ENCODE results near the gene FMN2. TPM values are rescaled to one million over a fixed set of nuclear protein-coding genes. Genes with fewer than 3 reads are reported as not detected.

FMN2 gene
- polyA plus RNA-seq, 12 donors = 0.30 to 1.4 (median 0.64) TPM; not detected in 2

DNA sequence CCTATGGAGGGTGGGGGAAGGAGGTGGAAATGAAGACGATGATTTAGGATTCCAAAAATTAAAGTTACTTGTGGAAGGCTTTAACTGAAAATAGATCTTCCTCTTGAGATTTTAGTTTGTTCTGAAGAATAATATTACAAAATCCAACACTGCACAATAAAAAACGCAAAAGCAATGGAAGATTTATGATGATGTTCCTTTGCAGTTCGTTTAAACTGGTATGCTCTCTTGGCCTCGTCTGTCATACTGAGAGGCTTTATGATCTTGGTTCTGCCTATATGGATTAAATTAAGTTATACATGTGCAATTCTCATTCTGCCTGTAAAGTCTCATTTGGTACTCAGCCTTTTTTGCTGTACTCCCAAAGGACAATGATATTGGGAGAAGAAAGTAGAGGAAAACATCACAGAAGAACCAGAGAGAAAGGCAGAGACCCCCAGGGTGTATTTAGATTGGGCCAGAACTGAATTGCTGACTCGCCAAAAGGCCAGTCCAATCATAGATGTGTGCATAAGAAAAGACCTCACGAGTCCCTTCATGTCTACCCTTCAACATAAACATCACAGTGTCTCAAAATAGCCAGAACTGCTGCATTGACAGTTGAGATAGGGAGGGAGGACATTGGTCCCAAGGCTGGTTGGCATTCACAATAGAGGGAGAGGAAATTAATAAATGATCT is 331.7 kb downstream of the FMN2 start:
- DNase-seq = no peak

GRCh38 chr1:240424740-240425464 is 333.2 kb downstream of the FMN2 start:
- DNase-seq = no peak

- DNase-seq = no peak
Observed at GRCh38 chr1:240426051-240426450, 334.4 kb downstream of the FMN2 start.

GRCh38 chr1:240435996-240436566 is 344.4 kb downstream of the FMN2 start:
- no peak for DNase-seq

GRCh38 chr1:240441669-240442068 is 350.0 kb downstream of the FMN2 start:
- no peak for DNase-seq

GRCh38 chr1:240445369-240445768 is 353.7 kb downstream of the FMN2 start:
- DNase-seq = no peak

DNA sequence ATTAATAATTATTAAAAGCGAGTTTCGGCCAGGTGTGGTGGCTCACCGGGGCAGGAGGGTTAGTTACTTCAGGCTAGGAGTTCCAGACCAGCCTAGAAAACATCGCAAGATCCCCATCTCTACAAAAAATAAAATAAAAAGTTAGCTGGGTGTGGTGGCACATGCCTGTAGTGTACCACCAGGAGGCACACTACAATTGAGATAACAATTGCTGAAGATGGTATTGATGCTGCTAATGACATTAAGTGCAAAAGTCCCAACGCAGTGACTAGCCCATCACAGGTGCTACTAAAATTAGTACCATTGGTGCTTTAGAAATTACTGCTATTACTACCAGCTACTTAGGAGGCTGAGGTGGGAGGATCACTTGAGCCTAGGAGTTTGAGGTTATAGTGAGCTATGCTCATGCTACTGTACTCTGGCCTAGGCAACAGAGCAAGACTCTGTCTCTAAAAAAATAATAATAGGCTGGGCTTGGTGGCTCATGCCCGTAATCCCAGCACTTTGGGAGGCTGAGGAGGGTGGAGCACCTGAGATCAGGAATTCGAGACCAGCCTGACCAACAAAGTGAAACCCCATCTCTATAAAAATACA is 363.6 kb downstream of the FMN2 start:
- DNase-seq = no peak

DNA sequence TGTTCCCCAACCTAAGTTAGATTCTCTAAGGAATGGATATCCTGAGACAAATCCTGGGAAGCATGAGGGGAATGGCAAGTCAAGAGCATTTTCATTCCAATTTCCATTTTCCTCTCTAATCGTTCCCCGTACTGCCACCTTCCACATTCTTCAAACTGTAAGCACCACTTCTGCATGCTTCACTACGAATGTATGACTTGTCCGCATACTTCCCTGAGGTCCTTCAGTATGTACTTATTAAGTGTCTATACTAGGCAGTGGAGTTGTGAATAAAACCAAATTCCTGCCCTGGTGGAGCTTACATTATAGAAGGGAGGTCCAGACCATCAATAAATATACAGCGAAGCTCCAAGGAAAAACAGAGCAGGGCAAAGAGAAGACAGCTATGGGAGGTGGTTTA is 365.5 kb downstream of the FMN2 start:
- DNase-seq = no peak

GRCh38 chr1:240462277-240462676 is 370.6 kb downstream of the FMN2 start:
- no peak for DNase-seq

DNA sequence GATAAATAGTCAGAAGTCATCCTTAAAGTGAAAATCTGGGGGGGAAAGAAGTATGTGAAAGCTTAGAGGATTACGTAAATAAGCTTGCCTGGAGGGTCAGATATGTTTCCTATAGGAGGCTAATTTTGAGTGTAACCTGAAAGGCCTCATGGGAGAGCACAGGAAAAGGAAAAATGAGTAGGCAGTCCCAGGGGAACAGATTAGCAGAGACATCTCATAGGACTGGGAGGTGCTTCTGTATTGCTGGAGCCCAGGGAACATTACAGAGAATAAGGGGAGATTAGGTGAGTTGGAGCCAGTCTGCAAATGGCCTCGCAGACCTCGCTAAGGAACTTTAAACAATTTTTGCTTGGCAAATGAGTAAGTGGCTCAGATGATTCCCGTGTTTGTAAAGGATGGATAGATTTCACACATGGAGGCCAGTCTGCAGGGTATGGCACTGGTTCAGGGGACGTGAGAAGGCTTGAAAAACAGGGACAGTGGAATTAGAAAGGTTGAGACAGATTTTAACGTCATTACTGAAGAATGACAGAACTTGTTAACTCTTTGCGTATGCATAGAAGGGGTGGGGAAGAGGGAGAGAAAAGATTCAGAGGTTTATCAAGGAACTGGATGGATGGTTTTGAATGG is 371.2 kb downstream of the FMN2 start:
- DNase-seq = no peak

DNA sequence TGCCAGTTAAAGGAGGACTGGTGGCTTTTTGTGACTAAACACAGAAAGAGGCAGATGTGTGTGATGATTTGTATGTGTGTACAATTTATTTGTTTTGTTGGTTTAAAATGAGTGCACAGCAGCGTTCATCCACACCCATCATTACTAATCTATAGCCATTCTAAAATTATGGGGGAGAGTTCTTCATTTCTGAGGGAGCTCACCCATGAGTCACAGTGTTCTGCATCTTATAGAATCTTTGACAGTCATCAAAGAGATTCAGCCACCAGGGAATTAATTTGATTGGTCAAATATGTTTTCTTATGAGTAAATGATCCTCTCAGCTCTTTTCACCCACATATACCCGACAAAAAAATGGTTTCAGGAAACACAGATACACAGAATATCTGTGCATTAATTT is 372.4 kb downstream of the FMN2 start:
- no peak for DNase-seq

- no peak for DNase-seq
Observed at GRCh38 chr1:240465531-240465940, 373.9 kb downstream of the FMN2 start.

DNA sequence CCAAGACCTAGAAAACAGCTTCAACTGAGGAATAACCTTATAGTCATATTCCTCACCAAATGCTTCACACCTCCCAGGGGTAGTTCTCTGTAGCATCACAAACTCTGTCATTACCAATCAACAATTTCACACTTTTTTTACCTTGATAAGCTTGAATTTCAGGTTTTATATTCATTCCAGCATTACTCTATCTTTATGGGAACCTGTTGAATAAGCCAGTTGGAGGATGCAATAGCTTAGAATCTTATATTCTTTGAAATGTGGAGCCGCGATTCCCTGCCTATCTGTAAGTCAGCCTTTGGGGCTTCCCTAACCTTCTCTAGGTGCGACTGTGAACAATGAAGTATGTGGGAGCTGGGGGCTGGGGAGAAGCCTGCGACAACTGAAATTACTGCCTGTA is 374.8 kb downstream of the FMN2 start:
- DNase-seq = no peak

DNA sequence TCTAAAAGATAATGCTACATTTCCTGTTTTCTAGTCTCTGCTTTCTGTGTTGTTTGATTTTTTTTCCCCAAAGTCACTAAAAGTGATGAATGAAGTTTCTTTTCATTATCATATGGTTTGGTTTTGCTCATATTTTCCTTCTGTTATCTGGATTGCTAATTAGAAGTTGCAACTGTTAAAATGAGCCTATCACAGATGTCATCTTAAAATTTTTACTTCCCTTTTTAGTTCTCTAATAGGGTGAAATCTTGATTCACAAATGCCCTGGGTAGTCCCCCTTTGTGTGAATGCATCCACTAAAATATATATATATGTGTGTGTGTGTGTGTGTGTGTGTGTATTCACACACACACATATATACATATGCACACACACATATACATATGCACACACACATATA is 376.2 kb downstream of the FMN2 start:
- DNase-seq = no peak

DNA sequence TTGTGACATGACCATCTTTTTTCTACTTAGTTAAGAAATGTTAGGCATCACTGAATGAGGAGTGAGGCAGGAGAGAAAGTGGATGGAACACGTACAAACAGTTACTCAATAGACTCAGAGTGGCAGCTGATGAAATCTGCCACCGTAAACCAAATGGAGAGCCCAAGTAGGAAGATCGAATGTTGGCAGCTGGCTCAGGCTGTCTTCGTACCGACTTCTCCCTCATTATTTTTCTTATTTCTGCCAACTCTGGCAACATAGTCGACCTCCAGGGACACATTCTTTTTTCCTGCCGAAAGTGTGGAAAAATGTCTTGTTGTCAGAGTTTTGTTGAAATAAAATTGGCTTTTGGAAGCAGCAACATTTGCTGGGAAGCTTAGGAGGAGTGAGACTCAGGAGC is 377.0 kb downstream of the FMN2 start:
- DNase-seq = no peak

DNA sequence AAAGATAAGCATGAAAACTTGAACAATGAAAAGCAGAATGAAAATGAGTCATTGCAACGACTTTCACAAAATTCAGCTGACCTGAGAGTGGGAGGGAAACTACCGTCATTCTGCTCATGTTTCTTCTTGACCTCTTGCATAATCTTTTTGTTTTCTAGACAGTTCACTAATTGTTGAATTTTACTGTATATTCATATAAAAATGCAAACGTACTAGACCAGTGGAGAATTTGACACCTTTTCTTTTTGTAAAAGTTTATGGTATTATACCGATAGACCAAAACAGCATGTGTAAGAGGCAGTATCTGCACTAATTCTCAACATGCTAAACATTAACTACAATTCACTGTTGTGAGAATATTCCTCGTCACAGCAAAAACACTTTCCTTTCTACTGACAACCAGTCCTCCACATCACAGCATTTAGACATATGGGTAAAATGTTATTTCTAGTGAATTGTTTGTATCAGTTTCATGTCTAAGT is 382.5 kb downstream of the FMN2 start:
- DNase-seq = no peak

DNA sequence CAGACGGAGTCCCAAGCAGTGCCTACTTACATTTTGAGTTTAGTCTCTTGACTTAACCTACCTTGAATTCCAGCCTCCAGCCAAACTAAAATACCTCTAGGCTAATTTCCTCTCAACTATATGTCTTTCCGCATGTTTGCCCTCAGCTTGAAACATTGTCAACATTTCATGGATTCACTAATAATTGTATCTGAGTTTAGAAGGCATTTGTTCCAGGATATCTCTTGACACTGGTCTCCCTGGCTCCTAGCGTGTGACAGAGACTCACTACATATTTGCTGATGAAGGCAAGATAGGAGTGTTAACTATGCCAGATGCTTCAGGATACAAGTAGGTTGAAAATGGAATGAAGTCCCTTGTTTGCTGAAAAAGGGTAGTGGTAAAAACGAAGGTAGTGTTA is 384.1 kb downstream of the FMN2 start:
- no peak for DNase-seq

DNA sequence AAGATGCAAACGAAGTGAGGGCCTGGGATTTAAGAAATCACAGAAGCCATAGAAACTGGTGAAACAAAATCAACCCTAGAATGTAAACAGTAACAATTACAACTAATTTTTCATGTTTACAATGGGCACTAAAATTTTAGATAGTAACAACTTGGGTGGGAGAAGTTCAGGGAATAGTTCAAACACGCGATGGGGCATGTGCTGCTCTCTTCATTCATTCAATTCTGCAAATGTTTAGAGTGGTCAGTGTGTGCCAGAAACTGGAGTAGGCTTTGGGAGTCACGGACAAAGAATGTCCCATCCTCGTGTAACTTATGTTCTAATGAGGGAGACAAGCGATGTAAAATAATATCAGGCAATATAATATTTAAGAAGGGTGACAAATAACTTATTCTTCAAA is 386.9 kb downstream of the FMN2 start:
- DNase-seq = no peak

- DNase-seq = no peak
Observed at GRCh38 chr1:240484804-240485443, 393.2 kb downstream of the FMN2 start.

DNA sequence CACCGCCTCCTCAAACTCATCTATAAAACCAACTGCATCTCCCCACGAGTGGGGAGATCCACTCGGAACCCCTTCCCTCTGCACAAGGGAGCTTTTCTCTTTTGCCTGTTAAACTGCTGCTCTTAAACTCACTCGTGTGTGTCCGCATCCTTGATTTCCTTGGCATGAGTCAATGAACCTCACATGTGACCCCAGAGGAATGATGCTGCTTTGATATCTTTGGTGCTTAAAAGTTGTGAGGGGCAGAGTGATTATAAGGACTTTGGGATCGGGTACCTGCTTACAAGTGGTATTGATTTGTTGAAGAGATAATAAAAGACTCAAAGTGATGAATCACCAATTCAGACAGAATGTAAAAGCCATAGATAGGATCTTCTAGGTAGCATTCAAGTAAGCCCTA is 394.9 kb downstream of the FMN2 start:
- DNase-seq = no peak

DNA sequence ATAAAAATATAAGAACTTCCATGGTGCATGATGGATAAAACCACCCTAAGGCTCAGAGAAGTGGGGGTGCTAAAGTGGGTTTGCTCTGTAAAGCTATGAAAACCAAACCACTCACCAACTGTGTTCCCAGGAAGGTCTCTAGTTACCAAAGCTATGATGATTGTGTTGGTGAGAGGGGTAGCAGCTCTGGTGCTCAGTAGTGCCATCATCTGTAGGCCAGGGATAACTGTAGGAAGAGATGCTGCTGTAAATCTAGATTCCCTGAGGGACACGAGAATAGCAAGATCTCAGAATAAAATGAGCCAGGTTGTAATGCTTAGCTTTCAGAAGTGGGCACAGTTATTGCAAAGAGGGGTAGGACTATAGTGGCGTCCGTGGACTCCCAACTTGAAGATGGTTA is 395.8 kb downstream of the FMN2 start:
- no peak for DNase-seq

DNA sequence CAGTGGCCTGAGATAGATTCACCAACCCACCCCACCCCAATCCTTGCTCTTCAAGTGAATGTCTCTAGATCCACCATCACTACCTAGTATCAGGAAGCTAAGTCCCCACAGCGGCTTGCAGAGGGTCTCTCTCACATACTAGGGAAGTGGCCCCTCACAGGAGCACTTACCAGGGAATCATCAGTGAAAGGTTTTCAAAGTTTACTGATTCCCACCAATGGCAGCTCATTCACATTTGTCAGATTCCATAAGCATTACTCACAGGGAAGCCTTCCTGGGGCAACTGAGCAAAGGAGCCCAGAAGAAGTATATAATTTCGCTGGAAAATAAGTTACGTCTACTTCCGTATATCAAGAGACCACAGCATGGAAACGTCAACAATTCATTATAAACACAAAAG is 399.5 kb downstream of the FMN2 start:
- DNase-seq = no peak
